ENCODE results near the gene VEPH1.

Gene VEPH1

DNA sequence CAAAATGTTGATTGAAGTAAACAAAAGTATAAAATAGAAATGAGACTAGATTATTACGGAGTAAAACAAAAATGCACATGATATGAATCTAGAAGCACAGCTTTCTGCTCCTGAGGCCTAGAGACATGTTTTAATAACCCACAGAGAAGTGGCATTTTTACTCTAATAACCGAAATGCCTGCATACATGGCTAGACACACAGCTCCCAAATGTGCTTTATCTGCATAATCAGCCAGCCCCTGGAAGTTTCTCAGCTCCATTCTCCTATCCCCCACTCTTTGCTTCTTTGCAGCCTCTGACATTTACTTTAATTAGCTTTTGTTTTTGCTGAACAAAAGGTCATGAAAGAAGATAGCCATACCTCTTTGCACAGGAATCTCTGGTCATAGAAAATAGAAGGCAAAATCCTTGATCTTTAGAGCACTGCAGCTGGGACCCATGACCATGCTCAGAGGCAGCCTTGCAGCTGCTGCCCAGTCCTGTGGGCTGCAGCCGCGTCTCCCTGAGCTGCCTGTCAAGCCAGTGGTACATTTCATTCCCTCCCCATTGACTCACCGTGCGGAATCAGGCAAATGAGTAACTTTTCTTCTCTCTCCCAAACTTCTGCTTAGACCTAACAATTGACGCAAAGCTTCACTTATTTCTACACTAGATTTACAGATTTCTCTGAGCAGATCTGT is at the start of gene VEPH1:
Gene VEPH1 (minus strand): TSS at position 501 of the 680 bp plus-strand sequence. CDS start 8,067 bp downstream, outside the sequence.
- TF ChIP-seq CTCF (IDR thresholded peaks at IDR 0.05; ENCODE audit: low read depth, low read length) (no peak), EZH2phosphoT487 (IDR thresholded peaks at IDR 0.05; ENCODE audit: low read depth) (no peak)
- Histone ChIP-seq H3K4me1 (ENCODE audit: low read length) (no peaks in the 10 kb centered on the region; the same call in 1 of the 2 replicates), H3K9me3 (ENCODE audit: insufficient read depth, low read length) (no peaks in the 10 kb centered on the region), H2AFZ (ENCODE audit: low read depth, low read length) (no peak within 1 kb of the TSS), H3K4me2 (ENCODE audit: low read length) (no peak within 1 kb of the TSS), H3K79me2 (ENCODE audit: low read length) (no peaks in the 10 kb centered on the region), H3K27me3 (ENCODE audit: low read depth, low read length) (no peaks in the 10 kb centered on the region), H3K9ac (ENCODE audit: low read length) (no peak within 1 kb of the TSS), H3K36me3 (replicated peaks; ENCODE audit: low read depth, low read length) (no peaks in the 10 kb centered on the region), H4K20me1 (ENCODE audit: insufficient read depth, low read length) (no peaks in the 10 kb centered on the region), H3K4me3 (ENCODE audit: low read length) (no peak within 1 kb of the TSS), H3K27ac (ENCODE audit: low read length) (no peak within 1 kb of the TSS)

DNA sequence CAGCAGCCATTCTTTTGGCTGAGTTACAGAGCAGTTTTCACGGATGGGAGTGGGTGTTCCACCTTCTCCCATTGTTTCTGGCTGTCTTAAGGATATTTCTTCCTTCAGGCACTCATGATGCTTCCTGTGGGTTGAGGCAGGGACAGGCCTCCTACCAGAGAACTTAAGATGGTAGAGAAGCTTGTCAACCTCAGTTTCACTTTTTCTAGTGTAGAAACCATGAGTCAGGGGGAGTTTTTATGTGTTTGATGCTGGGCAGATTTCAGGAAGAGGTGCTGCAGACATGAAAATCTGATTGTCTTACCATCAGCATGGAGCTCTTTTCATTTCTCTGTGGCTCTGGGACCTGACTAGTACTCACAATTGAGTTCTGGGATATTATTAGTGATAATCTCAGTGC is 48.7 kb upstream of the VEPH1 start:
- no peak overlapping the region for H3K4me2 ChIP-seq (ENCODE audit: low read length)
- no peak overlapping the region for H3K27ac ChIP-seq (ENCODE audit: low read length)
- H3K4me3 ChIP-seq (ENCODE audit: low read length), result no peak overlapping the region
- H2AFZ ChIP-seq (ENCODE audit: low read depth, low read length), result no peak overlapping the region
- no peak overlapping the region for H3K9ac ChIP-seq (ENCODE audit: low read length)
- peaks cover 5% of the 10 kb centered on the region; the same call in 1 of the 2 replicates for H3K4me1 ChIP-seq (ENCODE audit: low read length)
- H3K9me3 ChIP-seq (ENCODE audit: insufficient read depth, low read length), result no peaks in the 10 kb centered on the region
- no peaks in the 10 kb centered on the region for H4K20me1 ChIP-seq (ENCODE audit: insufficient read depth, low read length)
- TF ChIP-seq CTCF (IDR thresholded peaks at IDR 0.05; ENCODE audit: low read depth, low read length) (no peak), EZH2phosphoT487 (IDR thresholded peaks at IDR 0.05; ENCODE audit: low read depth) (no peak)
- no peaks in the 10 kb centered on the region for H3K79me2 ChIP-seq (ENCODE audit: low read length)
- no peaks in the 10 kb centered on the region for H3K36me3 ChIP-seq (replicated peaks; ENCODE audit: low read depth, low read length)
- H3K27me3 ChIP-seq (ENCODE audit: low read depth, low read length), result no peaks in the 10 kb centered on the region

DNA sequence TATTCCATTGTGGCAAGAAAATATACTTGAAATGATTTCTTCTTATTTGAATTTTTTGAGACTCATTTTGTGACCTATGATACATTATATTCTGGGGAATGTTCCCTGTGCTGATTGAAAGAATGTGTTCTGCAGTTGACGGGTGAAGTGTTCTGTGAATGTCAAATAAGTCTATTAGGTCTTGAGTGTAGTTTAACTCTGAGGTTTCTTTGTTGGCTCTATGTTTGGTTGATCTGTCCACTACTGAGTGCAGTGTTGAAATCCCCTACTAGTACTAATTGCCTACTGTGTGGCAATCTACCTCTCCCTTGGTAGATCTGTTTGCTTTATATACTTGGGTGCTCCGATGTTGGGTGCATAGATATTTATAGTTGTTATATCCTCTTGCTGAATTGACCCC is 46.3 kb upstream of the VEPH1 start:
- H2AFZ ChIP-seq (ENCODE audit: low read depth, low read length), result no peak overlapping the region
- TF ChIP-seq CTCF (IDR thresholded peaks at IDR 0.05; ENCODE audit: low read depth, low read length), result no peak
- TF ChIP-seq EZH2phosphoT487 (IDR thresholded peaks at IDR 0.05; ENCODE audit: low read depth), result no peak
- no peak overlapping the region for H3K4me3 ChIP-seq (ENCODE audit: low read length)
- H3K27ac ChIP-seq (ENCODE audit: low read length), result no peak overlapping the region
- H3K4me1 ChIP-seq (ENCODE audit: low read length), result peaks cover 5% of the 10 kb centered on the region; the same call in 1 of the 2 replicates
- H3K27me3 ChIP-seq (ENCODE audit: low read depth, low read length), result no peaks in the 10 kb centered on the region
- no peak overlapping the region for H3K4me2 ChIP-seq (ENCODE audit: low read length)
- H3K9me3 ChIP-seq (ENCODE audit: insufficient read depth, low read length), result no peaks in the 10 kb centered on the region
- H4K20me1 ChIP-seq (ENCODE audit: insufficient read depth, low read length), result no peaks in the 10 kb centered on the region
- no peak overlapping the region for H3K9ac ChIP-seq (ENCODE audit: low read length)
- H3K36me3 ChIP-seq (replicated peaks; ENCODE audit: low read depth, low read length), result no peaks in the 10 kb centered on the region
- no peaks in the 10 kb centered on the region for H3K79me2 ChIP-seq (ENCODE audit: low read length)

GRCh38 chr3:157544501-157545130 is 41.4 kb upstream of the VEPH1 start:
- H3K4me3 ChIP-seq (ENCODE audit: low read length), result no peak overlapping the region
- no peaks in the 10 kb centered on the region for H3K36me3 ChIP-seq (replicated peaks; ENCODE audit: low read depth, low read length)
- H4K20me1 ChIP-seq (ENCODE audit: insufficient read depth, low read length), result no peaks in the 10 kb centered on the region
- no peak overlapping the region for H2AFZ ChIP-seq (ENCODE audit: low read depth, low read length)
- TF ChIP-seq CTCF (IDR thresholded peaks at IDR 0.05; ENCODE audit: low read depth, low read length), result no peak
- no peak for TF ChIP-seq EZH2phosphoT487 (IDR thresholded peaks at IDR 0.05; ENCODE audit: low read depth)
- H3K4me1 ChIP-seq (ENCODE audit: low read length), result no peaks in the 10 kb centered on the region
- H3K79me2 ChIP-seq (ENCODE audit: low read length), result no peaks in the 10 kb centered on the region
- H3K4me2 ChIP-seq (ENCODE audit: low read length), result no peak overlapping the region
- no peaks in the 10 kb centered on the region for H3K27me3 ChIP-seq (ENCODE audit: low read depth, low read length)
- no peak overlapping the region for H3K9ac ChIP-seq (ENCODE audit: low read length)
- H3K9me3 ChIP-seq (ENCODE audit: insufficient read depth, low read length), result no peaks in the 10 kb centered on the region
- no peak overlapping the region for H3K27ac ChIP-seq (ENCODE audit: low read length)
